GM18867 (cell line): ENCODE results near the gene FOXO4.
A peak's percentile ranks its signal among the peaks of the same experiment; 100 is the strongest.

Experiments used
- ATAC-seq: cut with Tn5 transposase; IDR thresholded peaks from one replicate; pipeline ENCODE4 v1.9.1; 2021; ENCODE audit warnings: mild to moderate bottlenecking, moderate library complexity; ENCODE audit not compliant: unreplicated experiment

The FOXO4 gene

DNA sequence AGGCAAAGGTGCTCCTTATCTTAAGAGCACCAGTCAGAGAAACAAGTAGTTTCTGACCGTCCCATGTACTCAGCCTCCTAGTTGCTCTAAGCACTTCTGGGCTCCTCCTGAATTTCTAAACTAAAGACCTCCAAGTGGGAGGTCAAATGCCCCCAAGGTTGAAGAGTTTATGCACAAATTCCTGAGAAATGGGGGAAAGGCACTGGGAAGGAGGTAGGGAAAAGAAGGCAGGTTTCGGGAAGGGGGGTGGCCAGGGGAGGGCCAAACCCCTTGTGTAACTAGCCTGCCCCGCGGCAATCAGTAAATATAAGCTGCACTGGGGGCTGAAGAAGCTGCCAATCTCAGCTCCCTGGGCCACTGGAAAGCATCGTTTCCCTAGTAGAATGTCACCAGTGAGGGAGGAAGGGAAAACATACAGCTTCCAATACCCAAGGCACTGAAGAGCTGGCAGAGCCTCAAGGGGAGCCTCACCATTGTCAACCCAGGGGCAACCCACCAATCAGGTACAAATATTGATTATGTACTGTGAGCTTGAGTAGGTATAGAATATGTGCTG, 3.4 kb downstream of the FOXO4 start:
- ATAC-seq, result no peak

- ATAC-seq, result no peak
Measured at GRCh38 chrX:71099736-71100135, 4.1 kb downstream of the FOXO4 start.

DNA sequence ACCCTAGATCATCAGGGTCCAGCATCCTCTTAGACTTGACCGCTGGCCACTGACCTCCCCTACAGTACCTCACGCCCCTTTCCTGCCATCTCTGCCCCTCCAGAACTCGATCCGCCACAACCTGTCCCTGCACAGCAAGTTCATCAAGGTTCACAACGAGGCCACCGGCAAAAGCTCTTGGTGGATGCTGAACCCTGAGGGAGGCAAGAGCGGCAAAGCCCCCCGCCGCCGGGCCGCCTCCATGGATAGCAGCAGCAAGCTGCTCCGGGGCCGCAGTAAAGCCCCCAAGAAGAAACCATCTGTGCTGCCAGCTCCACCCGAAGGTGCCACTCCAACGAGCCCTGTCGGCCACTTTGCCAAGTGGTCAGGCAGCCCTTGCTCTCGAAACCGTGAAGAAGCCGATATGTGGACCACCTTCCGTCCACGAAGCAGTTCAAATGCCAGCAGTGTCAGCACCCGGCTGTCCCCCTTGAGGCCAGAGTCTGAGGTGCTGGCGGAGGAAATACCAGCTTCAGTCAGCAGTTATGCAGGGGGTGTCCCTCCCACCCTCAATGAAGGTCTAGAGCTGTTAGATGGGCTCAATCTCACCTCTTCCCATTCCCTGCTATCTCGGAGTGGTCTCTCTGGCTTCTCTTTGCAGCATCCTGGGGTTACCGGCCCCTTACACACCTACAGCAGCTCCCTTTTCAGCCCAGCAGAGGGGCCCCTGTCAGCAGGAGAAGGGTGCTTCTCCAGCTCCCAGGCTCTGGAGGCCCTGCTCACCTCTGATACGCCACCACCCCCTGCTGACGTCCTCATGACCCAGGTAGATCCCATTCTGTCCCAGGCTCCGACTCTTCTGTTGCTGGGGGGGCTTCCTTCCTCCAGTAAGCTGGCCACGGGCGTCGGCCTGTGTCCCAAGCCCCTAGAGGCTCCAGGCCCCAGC, 5.2 kb downstream of the FOXO4 start:
- ATAC-seq, result no peak

DNA sequence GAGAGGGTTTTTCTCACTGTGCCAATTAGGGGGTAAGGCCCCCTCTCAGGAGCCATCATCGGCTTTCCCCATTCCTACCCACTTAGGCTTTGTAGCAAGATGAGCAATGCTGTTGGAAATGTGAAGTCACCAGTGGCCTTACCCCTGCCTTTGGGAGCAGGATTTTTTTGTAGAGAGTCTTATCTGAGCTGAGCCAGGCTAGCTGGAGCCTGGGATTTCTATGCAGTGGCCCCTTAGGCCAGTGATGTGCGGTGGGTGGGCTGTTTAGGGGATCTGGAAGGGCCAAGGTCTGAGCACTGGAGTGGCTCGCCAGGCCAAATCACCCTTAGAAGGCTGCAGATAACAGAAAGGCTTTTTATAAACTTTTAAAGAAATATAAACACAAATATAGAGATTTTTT, 6.6 kb downstream of the FOXO4 start:
- ATAC-seq, result no peak

DNA sequence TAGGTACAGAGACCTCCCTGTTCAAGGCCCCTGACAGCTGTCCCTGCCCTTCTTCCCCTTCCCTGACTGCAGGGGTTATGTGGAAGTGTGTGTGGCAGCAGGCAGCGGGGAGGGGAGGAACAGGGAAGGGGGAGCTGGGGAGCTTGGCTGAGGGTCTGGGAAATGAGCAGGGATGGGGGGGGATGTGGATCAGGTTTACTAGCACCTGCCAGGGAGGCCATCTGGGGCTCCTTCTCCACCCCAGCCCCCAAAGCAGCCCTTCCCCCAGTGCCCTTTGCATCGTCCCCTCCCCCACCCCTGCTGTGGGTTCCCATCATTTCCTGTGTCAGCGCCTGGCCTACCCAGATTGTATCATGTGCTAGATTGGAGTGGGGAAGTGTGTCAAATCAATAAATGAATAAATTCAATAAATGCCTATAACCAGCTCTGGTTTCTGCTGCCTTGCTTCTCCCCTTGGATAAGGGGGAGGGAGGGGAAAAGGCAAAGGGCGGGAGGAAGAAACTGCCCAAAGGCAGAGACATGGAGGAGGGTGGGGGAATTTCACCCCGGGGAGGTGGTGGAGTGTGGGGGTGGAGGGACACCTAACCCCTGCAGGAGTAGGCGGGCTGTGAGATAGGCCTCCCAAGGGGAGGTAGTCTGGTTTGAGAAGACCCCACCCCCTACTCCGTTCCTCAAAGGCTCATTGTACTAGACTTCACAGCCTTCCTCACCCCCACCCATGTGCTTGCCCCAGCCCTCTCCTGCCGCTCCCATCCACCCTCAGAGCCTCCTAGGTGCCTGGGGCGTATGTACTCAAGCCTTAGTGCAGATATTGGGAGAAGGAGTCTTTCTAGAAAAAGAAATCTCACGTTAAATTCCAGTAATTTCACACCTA, 7.7 kb downstream of the FOXO4 start:
- ATAC-seq, result no peak

DNA sequence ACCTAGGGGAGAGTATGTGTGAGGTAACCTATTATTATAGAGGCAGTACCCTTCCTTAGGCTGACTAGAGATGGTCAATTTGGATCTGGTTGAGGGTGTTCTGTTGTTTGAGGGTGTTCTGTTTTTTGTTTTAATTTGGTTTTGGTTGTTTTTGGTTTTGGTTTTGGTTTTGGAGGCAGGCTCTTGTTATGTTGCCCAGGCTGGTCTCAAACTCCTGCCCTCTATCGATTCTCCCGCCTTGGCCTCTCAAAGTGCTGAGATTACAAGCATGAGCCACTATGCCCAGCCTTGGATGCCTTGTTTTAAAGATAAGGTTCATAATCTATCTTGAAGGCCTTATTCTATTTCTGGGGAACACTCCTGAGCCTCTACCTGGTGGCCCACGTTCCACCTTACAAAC, 10.0 kb downstream of the FOXO4 start:
- ATAC-seq, result no peak

- ATAC-seq, result no peak
Measured at GRCh38 chrX:71106427-71106826, 10.8 kb downstream of the FOXO4 start, which contains the start of gene CXorf65. CXorf65 (minus strand) TSS chrX:71106740; CDS start chrX:71106556, 184 bp downstream.

DNA sequence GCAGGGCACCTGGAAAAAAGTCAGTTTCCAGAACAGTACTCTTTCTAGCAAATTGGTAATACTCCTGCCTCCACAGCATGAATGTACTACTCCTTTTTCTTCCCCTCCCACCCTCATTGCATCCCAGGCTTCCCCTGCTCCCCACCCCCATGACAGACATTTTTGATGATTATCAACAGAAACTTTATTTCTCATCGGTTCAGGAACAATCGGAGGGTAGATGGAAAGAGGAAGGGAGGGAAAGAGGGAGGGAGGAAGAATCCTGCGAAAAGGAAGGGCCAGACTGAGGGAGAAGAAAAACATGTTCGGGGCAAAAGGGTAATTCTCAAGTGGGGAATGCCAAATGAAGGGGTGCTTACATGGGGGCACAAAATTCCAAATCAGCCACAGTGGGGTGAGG, 11.6 kb downstream of the FOXO4 start:
- ATAC-seq, result no peak

GRCh38 chrX:71107762-71108360, 12.2 kb downstream of the FOXO4 start:
- no peak for ATAC-seq

DNA sequence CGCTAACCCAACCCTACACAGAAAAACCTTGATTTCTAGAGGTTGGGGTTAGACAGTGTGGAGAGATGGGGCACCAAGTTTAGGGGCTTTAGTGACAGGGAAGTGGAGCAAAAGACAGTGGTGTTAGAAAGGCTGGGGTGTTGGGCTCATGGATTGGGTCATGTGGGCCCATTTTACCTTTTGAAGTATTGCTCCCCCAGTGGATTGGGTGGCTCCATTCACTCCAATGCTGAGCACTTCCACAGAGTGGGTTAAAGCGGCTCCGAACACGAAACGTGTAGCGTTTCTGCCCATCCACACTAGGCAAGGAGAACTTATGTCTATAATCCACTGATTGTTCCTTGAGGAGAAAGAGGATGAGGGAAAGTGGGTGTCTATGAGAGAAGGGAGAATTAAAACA, 13.4 kb downstream of the FOXO4 start:
- ATAC-seq, result no peak

DNA sequence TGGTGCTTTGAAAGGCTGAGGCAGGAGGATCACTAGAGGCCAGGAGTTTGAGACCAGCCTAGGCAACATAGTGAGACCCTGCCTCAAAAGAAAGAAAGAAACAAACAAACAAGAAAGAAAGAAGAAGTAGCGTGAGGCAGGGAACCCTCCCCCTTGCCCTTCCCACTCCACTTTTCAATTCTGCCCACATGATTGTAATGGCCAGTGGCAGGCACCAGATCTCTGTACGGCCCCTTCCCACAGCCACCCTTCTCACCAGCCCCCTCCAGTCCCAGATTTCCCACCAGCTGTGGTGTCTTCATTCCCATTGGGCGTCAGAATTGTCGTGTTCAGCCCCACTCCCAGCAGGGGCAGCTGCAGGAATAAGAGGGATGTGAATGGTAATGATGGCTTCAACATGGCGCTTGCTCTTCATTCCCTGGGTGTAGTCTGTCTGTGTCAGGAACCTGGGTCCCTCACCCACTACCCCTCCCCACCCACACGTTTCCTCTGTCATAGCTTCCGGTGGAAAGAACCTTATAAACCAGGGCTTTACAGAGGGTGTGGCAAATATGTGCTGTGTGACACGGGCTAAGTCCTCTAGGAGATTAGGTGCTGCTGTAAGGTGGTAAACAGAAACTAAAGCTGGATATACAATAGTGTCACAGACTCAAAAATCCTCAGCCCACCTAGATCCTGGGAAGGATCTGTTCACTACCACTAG, 15.6 kb downstream of the FOXO4 start, which contains the start of gene IL2RG:
IL2RG (minus strand) TSS at position 437 of the 703 bp plus-strand sequence; CDS start at position 399, 38 bp downstream.
- ATAC-seq, result peak; percentile 88

GRCh38 chrX:71111921-71112431, 16.3 kb downstream of the FOXO4 start:
- peak; percentile 13 for ATAC-seq

DNA sequence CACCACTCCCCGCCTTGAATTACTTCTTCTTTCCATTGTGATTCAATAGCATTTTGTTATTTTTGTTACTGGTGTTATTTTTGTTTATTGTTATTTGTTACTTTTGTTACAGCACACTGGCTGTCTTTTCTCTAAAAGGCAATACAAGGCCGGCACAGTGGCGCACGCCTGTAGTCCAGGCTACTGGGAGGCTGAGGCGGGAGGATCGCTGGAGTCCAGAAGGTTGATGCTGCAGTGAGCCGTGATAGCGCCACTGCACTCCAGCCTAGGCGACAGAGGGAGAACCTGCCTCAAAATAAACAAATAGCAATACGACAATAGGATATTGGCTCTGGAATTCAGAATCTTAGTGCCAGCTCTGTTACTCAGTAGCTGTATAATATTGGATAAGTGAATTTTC, 21.7 kb downstream of the FOXO4 start:
- ATAC-seq, result no peak

DNA sequence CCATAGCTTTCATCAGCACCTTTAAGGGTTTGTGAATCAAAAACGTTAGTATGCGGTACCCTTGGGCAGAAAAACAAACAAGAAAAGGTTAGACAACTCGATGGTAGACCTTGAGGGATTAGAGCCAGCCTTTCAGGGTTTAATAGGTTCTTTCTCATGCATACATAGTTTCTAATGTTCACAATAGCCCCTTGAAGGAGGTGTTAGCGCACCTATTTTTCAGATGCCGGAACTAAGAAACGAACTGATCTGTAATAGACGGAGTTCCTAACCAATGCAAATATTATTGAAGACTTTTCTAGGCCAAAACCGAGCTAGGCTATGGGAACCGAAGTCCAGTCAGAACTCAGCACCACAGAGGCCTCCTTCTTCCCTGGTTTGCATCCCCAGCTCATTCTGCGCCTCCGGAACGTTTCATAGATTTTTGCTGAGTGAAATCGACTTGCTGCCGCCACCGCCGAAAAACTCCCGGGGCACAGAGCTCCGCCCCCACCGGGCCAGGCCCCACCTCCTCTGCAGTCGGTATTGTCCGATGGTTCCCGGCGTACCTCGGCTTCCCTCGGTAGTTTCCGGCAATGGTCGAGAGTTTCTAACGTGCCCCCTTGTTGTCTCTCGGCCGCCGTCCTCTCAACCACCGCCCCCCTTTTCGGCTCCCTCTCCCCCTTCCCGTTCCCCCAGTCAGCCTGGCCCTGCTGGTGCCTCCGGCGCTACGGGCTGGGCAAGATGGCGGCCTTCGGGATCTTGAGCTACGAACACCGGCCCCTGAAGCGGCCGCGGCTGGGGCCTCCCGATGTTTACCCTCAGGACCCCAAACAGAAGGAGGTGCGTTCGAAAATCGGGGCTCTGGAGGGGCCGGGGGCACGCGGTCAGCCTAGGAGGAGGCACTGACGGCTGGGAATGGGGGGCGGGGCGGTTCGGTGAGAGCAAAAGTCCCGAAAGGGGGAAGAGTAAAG, 22.7 kb downstream of the FOXO4 start, which contains the start of gene MED12:
MED12 (plus strand) TSS at position 565 of the 953 bp plus-strand sequence; CDS start at position 724, 159 bp downstream.
- ATAC-seq, result peak; percentile 94

GRCh38 chrX:71118985-71119535, 23.4 kb downstream of the FOXO4 start:
- no peak for ATAC-seq

GRCh38 chrX:71128166-71128833, 32.6 kb downstream of the FOXO4 start:
- ATAC-seq, result no peak

DNA sequence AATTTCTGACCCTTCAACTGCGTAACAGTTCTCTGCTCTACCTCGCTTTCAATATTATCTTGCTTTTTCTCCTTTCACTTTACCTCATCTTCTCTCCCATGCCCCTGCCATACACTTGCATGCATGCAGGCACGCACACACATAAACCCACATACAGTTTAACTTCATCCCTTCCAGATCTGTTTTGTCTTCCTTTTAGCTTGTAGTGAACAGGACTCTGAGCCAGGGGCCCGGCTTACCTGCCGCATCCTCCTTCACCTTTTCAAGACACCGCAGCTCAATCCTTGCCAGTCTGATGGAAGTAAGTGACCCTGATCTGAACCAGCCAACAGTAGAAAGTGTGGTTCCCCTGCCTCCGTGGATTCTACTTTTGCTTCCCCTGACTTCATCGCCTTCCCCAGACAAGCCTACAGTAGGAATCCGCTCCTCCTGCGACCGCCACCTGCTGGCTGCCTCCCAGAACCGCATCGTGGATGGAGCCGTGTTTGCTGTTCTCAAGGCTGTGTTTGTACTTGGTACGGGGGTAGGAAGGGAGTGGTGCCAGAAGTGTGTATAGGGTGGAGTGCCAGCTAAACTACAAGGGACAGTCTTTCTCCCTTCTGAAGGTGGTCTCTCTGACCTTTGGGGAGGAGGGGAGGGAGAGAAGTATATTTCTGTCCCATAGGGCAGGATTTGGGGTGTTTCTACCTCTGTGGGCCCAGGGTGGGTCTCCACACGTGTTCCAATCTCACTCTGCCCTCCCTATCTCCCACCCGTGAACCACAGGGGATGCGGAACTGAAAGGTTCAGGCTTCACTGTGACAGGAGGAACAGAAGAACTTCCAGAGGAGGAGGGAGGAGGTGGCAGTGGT, 33.5 kb downstream of the FOXO4 start:
- ATAC-seq, result peak; percentile 78
